Measurements from ENCODE around the gene SLC5A9. TPM values are rescaled to one million over a fixed set of nuclear protein-coding genes. Genes with fewer than 3 reads are reported as not detected.

The SLC5A9 gene
- polyA plus RNA-seq, 1 experiment: not detected

DNA sequence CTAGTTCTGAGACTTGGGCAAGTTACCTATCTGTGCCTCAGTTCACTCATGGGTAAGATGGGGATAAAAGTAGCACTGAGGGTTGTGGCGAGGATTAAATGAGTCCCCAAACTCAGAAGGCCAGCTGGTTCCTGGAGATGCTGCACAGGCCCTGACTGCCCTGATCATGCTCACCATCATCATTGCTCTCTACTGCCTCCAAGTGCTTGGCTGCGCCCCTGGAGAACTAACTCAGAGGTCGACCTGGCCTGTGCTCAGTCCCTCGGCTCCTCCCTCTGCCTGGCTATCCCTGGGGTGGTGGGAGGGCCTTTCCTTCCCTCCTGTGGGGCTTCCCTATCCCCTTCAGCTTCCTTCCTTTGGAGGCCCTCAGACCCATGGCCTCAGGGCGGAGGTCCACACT is 5.6 kb downstream of the SLC5A9 start:
- H3K36me3 ChIP-seq (ENCODE audit: control insufficient read depth, insufficient read depth, low read length): no peaks in the 10 kb centered on the region
- H3K27me3 ChIP-seq (ENCODE audit: control insufficient read depth, insufficient read depth, low read length): no peaks in the 10 kb centered on the region
- POLR2A ChIA-PET: no interaction called here
- CTCF ChIA-PET: no interaction called here
- TF ChIP-seq, protein P1, sequence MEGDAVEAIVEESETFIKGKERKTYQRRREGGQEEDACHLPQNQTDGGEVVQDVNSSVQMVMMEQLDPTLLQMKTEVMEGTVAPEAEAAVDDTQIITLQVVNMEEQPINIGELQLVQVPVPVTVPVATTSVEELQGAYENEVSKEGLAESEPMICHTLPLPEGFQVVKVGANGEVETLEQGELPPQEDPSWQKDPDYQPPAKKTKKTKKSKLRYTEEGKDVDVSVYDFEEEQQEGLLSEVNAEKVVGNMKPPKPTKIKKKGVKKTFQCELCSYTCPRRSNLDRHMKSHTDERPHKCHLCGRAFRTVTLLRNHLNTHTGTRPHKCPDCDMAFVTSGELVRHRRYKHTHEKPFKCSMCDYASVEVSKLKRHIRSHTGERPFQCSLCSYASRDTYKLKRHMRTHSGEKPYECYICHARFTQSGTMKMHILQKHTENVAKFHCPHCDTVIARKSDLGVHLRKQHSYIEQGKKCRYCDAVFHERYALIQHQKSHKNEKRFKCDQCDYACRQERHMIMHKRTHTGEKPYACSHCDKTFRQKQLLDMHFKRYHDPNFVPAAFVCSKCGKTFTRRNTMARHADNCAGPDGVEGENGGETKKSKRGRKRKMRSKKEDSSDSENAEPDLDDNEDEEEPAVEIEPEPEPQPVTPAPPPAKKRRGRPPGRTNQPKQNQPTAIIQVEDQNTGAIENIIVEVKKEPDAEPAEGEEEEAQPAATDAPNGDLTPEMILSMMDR (IDR thresholded peaks at IDR 0.05; ENCODE audit: insufficient read depth, low read depth, low read length): no peak
- H3K4me3 ChIP-seq (ENCODE audit: low read depth, low read length): no peak overlapping the region
- DNase-seq (ENCODE audit: low read depth): no peak

DNA sequence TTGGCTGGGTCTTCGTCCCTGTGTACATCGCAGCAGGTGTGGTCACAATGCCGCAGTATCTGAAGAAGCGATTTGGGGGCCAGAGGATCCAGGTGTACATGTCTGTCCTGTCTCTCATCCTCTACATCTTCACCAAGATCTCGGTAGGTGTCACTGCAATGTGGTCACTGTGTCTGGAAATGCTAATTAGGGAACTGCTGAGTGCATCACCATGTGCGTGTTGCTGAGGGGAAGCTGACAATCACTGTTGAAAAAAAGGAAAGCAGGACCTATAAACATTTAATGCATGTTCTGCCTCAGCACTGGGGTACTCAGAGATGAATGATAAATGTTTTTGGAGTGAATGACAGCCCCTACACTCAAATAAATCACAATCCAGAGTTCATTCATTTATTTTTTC is 6.8 kb downstream of the SLC5A9 start:
- TF ChIP-seq, protein P1 (IDR thresholded peaks at IDR 0.05; ENCODE audit: insufficient read depth, low read depth, low read length): no peak
- POLR2A ChIA-PET: no interaction called here
- Histone ChIP-seq H3K4me3 (ENCODE audit: low read depth, low read length) (no peak overlapping the region), H3K27me3 (ENCODE audit: control insufficient read depth, insufficient read depth, low read length) (no peaks in the 10 kb centered on the region), H3K36me3 (ENCODE audit: control insufficient read depth, insufficient read depth, low read length) (no peaks in the 10 kb centered on the region)
- DNase-seq (ENCODE audit: low read depth): no peak
- CTCF ChIA-PET: no interaction called here

DNA sequence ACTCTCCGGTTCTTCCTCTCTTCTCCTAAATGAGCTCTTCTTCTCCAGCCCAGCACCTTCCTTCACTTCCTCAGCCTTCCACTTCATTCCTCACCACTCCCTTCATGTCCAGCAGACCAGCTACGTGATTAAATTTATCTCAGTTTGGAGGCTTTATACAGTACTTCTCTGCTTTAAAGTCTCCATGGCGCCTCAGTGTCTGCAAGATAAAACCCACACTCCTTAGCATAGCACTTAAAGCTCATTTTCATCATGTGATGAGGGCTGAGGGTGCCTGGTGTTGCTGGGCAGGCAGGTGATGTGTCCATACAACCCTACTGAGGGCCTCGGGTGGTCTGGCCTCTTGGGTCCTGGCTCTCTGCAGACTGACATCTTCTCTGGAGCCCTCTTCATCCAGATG is 7.7 kb downstream of the SLC5A9 start:
- DNase-seq (ENCODE audit: low read depth): no peak
- Histone ChIP-seq H3K27me3 (ENCODE audit: control insufficient read depth, insufficient read depth, low read length) (no peaks in the 10 kb centered on the region), H3K4me3 (ENCODE audit: low read depth, low read length) (no peak overlapping the region), H3K36me3 (ENCODE audit: control insufficient read depth, insufficient read depth, low read length) (no peaks in the 10 kb centered on the region)
- TF ChIP-seq, protein P1 (IDR thresholded peaks at IDR 0.05; ENCODE audit: insufficient read depth, low read depth, low read length): no peak
- POLR2A ChIA-PET: no interaction called here
- CTCF ChIA-PET: no interaction called here

DNA sequence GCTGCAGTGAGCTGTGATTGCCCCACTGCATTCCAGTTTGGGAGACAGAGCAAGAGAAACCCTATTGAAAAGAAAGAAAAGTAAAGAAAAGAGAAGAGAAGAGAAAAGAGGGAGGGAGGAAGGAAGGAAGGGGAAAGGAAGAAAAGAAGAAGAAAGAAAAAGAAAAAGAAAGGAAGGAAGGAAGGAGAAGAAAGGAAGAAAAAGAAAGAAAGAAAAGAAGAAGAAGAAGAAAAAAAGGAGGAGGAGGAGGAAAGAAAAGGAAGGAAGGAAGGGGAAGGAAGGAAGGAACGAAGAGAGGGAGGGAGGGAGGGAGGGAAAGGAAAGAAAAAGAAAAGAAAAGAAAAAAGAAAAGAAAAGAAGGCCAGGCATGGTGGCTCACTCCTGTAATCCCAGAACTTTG is 10.2 kb downstream of the SLC5A9 start:
- Histone ChIP-seq H3K4me3 (ENCODE audit: low read depth, low read length) (no peak overlapping the region), H3K27me3 (ENCODE audit: control insufficient read depth, insufficient read depth, low read length) (no peaks in the 10 kb centered on the region), H3K36me3 (ENCODE audit: control insufficient read depth, insufficient read depth, low read length) (no peaks in the 10 kb centered on the region)
- no peak for DNase-seq (ENCODE audit: low read depth)
- POLR2A ChIA-PET: no interaction called here
- CTCF ChIA-PET: no interaction called here
- TF ChIP-seq, protein P1 (IDR thresholded peaks at IDR 0.05; ENCODE audit: insufficient read depth, low read depth, low read length): no peak

DNA sequence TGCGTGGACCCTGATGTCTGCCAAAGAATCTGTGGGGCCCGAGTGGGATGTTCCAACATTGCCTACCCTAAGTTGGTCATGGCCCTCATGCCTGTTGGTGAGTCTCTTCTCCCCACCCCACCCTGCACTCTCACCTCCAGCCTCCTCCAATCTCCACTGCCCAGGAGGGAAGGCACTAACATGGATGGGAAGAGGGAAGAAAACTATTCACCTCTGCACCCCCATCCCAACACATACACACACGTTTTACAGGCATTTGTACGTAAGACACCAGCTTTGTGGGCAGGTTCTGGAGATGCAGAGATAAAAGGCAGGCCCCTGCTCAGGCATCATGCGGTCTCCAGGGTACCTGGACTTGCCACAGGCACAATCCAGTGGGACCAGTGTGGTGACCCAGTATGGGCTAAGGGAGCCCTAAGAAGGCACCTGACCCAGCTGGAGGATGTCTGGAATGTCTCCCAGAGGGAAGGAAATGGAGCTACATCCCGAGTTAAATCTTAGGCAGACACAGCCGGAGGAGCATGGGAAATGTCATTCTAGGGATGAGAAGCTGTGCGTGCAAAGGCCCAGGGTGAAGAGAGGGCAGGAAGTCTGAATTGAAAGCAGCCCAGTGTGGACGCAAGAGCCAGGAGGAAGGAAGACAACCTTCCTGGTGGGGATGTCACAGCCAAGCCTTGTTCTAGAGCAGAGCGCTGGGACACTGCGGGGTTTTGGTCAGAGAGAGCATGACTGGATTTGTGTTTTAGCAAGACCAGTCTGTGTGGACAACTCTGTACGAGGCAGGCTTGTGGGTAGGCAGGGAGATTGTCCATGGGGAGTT is 11.4 kb downstream of the SLC5A9 start:
- CTCF ChIA-PET: no interaction called here

More for the DNA sequence above, 11.4 kb downstream of the SLC5A9 start:
- POLR2A ChIA-PET: no interaction called here
- no peaks in the 10 kb centered on the region for H3K27me3 ChIP-seq (ENCODE audit: control insufficient read depth, insufficient read depth, low read length)
- H3K36me3 ChIP-seq (ENCODE audit: control insufficient read depth, insufficient read depth, low read length): no peaks in the 10 kb centered on the region
- TF ChIP-seq, protein P1 (IDR thresholded peaks at IDR 0.05; ENCODE audit: insufficient read depth, low read depth, low read length): no peak
- DNase-seq (ENCODE audit: low read depth): no peak
- no peak overlapping the region for H3K4me3 ChIP-seq (ENCODE audit: low read depth, low read length)
